GM12801 (cell line): ENCODE results near the gene SPATA3.

Source experiments
- CTCF ChIP-seq: IDR thresholded peaks from one replicate; pipeline ENCODE4 v1.5.1; 2011; ENCODE audit warnings: control low read depth; ENCODE audit not compliant: insufficient read length; ENCODE audit errors: extremely low read depth

The SPATA3 gene

GRCh38 chr2:231056453-231057416, 60.8 kb downstream of the SPATA3 start, which contains the start of gene PSMD1:
Gene PSMD1, plus strand, starts transcription at chr2:231056867. Its CDS starts 159 bp downstream, at chr2:231057026.
- TF ChIP-seq CTCF: no peak

- no peak for TF ChIP-seq CTCF
These were observed 61.7 kb downstream of the SPATA3 start for GRCh38 chr2:231057590-231057989.
